Esophagus muscularis mucosa (tissue), 4 donors: ENCODE measurements around the gene DMD. TPM values are rescaled to one million over a fixed set of nuclear protein-coding genes. Genes with fewer than 3 reads are reported as not detected.

ENCODE experiments used
- DNase-seq: peaks from one replicate; pipeline ENCODE4 v3.0.0-alpha.2; 2017; ENCODE audit errors: extremely low spot score
- H3K27ac ChIP-seq, 4 donors: fragments of 200-600 bp; sonication (generic); replicated peaks in 1 of 4; 1 replicate in 3 of 4; 2 replicates in 1 of 4; pipeline ENCODE4 v1.5.1; 2016 to 2019; ENCODE audit warnings: mild to moderate bottlenecking in 1 of 4
- H3K27me3 ChIP-seq, 4 donors: fragments of 200-600 bp; sonication (generic); one replicate each; pipeline versions ENCODE4 v1.5.1 to v1.6.0; 2016 to 2019
- H3K36me3 ChIP-seq, 4 donors: fragments of 200-600 bp; sonication (generic); one replicate each; pipeline ENCODE4 v1.5.1; 2016 to 2019
- H3K4me1 ChIP-seq, 4 donors: fragments of 200-600 bp; sonication (generic); one replicate each; pipeline ENCODE4 v1.5.1; 2016 to 2019
- H3K4me3 ChIP-seq, 4 donors: fragments of 200-600 bp; sonication (generic); 1 replicate in 2 of 4; 2 replicates in 2 of 4; pipeline ENCODE4 v1.5.1; 2016 to 2019; ENCODE audit warnings: mild to moderate bottlenecking in 4 of 4, moderate library complexity in 1 of 4
- H3K9me3 ChIP-seq, 4 donors: fragments of 200-600 bp; sonication (generic); 1 replicate in 3 of 4; 2 replicates in 1 of 4; pipeline ENCODE4 v1.5.1; 2016 to 2019
- EP300 ChIP-seq: sonication (generic); formaldehyde crosslinking; IDR thresholded peaks from one replicate; pipeline ENCODE4 v1.6.1; 2017; ENCODE audit warnings: antibody characterized with exemption
- POLR2A ChIP-seq: fragments of 450-650 bp; IDR thresholded peaks from one replicate; pipeline ENCODE4 v1.6.1; 2017; ENCODE audit warnings: antibody characterized with exemption, moderate library complexity, mild to moderate bottlenecking, low read depth
- POLR2AphosphoS5 ChIP-seq, 2 donors: sonication (generic); formaldehyde crosslinking; IDR thresholded peaks; one replicate each; pipeline ENCODE4 v1.6.1; 2017; ENCODE audit warnings: antibody characterized with exemption in 2 of 2
- WGBS: methylation state at CpG from one replicate; pipeline ENCODE4 v1.1.5; 2018; 5-methylcytosine and 5-hydroxymethylcytosine counted together
- intact Hi-C: fragments of 100-400 bp; cut with DNase I; formaldehyde crosslinking; loops from one replicate; pipeline ENCODE4 v1.15.1; 2023
- total RNA-seq, 4 donors: library from RNA; depleted of rRNA; stranded (reverse); fragments of >200 nt; gene quantifications; one replicate each; pipeline versions ENCODE4 v1.1.0 to v1.2.1, GENCODE V29; 2016
- TF ChIP-seq, protein P1 (sequence below), 3 experiments: fragments of 200-600 bp in 2 of 3; fragments of 450-650 bp in 1 of 3; sonication (generic) in 2 of 3; IDR thresholded peaks; one replicate each; pipeline ENCODE4 v1.5.1; 2017 to 2019; ENCODE audit warnings: antibody characterized with exemption in 3 of 3, mild to moderate bottlenecking in 2 of 3, moderate library complexity in 1 of 3

The DMD gene
- total RNA-seq, 4 donors from 2014 or later, result 127 to 210 (median 188) TPM

DNA sequence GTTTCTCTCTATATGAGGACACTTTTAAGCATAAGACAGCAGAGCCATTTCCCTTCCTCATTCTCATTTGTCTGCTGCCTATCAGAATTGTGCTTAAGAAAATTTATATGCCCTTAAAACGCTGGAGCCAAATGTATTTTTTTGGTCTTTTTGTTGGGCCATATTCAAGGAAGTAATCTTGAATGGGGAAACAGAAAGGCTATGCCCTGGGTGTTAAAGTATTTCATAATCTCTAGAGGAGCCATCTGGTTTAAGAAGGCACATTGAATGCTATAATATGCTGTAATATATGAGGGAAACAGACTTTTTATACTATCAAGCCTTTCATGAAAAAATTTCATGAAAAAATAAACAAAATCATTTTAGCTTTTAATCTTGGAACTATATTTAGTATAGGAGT is 4.3 kb downstream of the DMD start:
- peak overlapping the region; percentile 27 to 56 (median 51) for H3K4me3 ChIP-seq
- intact Hi-C loops, result no loop called here

GRCh38 chrX:33205321-33205720 is 6.0 kb downstream of the DMD start:
- peak overlapping the region; percentile 27 to 56 (median 51) for H3K4me3 ChIP-seq
- DNase-seq, result no peak
- TF ChIP-seq, protein P1, sequence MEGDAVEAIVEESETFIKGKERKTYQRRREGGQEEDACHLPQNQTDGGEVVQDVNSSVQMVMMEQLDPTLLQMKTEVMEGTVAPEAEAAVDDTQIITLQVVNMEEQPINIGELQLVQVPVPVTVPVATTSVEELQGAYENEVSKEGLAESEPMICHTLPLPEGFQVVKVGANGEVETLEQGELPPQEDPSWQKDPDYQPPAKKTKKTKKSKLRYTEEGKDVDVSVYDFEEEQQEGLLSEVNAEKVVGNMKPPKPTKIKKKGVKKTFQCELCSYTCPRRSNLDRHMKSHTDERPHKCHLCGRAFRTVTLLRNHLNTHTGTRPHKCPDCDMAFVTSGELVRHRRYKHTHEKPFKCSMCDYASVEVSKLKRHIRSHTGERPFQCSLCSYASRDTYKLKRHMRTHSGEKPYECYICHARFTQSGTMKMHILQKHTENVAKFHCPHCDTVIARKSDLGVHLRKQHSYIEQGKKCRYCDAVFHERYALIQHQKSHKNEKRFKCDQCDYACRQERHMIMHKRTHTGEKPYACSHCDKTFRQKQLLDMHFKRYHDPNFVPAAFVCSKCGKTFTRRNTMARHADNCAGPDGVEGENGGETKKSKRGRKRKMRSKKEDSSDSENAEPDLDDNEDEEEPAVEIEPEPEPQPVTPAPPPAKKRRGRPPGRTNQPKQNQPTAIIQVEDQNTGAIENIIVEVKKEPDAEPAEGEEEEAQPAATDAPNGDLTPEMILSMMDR (IDR thresholded peaks at IDR 0.05), result no peak
- no peak for TF ChIP-seq EP300
- TF ChIP-seq POLR2A, result no peak
- TF ChIP-seq POLR2AphosphoS5 (IDR thresholded peaks at IDR 0.05), result no peak
- WGBS, result 28% methylated on average over 3 of the region's 3 CpGs
- H3K27ac ChIP-seq, result peak overlapping the region; percentile 43 to 82 (median 66)
- no peaks in the 10 kb centered on the region for H3K9me3 ChIP-seq
- intact Hi-C loops, result no loop called here
- no peaks in the 10 kb centered on the region for H3K27me3 ChIP-seq
- peaks cover 0 to 4% (median 0%) of the 10 kb centered on the region in 4 donors for H3K4me1 ChIP-seq
- H3K36me3 ChIP-seq, result no peaks in the 10 kb centered on the region

More for the DNA sequence above, 4.3 kb downstream of the DMD start:
- TF ChIP-seq POLR2AphosphoS5 (IDR thresholded peaks at IDR 0.05) (no peak), POLR2A (no peak), EP300 (no peak)
- TF ChIP-seq, protein P1 (IDR thresholded peaks at IDR 0.05), result no peak
- 18% methylated on average over 1 of the region's 1 CpG for WGBS
- Histone ChIP-seq H3K36me3 (no peaks in the 10 kb centered on the region), H3K9me3 (no peaks in the 10 kb centered on the region), H3K4me1 (peaks cover 0 to 5% (median under 1%) of the 10 kb centered on the region in 4 donors), H3K27ac (peak overlapping the region in 3 of 4 donors; percentile 63 to 82 (median 70)), H3K27me3 (no peaks in the 10 kb centered on the region)
- DNase-seq, result no peak

DNA sequence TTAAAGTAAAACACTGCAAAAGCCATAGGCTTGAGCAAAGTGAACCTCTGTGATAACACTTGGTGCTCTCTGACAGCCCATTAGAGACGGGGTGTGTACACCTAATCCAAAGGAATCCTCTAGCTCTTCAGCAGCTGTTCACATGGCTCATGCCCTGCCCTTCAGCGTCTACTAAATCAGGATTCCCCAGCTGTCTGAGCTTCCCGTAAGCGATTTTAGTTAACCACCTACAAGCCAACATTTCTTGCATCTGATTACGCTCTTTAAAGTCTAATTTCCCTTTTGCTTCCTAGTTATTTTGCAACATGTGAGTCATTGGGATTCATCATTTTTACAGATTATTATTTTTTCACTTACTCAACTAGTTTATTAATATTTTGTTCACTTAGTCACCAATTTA is 6.5 kb downstream of the DMD start:
- peak overlapping the region; percentile 27 to 56 (median 51) for H3K4me3 ChIP-seq
- H3K27ac ChIP-seq, result peak overlapping the region; percentile 43 to 82 (median 66)
- H3K9me3 ChIP-seq, result no peaks in the 10 kb centered on the region
- H3K36me3 ChIP-seq, result no peaks in the 10 kb centered on the region
- H3K27me3 ChIP-seq, result no peaks in the 10 kb centered on the region
- TF ChIP-seq, protein P1 (IDR thresholded peaks at IDR 0.05), result no peak
- peak in 1 of 2 donors; percentile 31 for TF ChIP-seq POLR2AphosphoS5 (IDR thresholded peaks at IDR 0.05)
- TF ChIP-seq EP300, result no peak
- TF ChIP-seq POLR2A, result no peak
- 45% methylated on average over 5 of the region's 5 CpGs for WGBS
- no peak for DNase-seq
- intact Hi-C loops, result no loop called here
- H3K4me1 ChIP-seq, result peaks cover 0 to 4% (median 0%) of the 10 kb centered on the region in 4 donors

DNA sequence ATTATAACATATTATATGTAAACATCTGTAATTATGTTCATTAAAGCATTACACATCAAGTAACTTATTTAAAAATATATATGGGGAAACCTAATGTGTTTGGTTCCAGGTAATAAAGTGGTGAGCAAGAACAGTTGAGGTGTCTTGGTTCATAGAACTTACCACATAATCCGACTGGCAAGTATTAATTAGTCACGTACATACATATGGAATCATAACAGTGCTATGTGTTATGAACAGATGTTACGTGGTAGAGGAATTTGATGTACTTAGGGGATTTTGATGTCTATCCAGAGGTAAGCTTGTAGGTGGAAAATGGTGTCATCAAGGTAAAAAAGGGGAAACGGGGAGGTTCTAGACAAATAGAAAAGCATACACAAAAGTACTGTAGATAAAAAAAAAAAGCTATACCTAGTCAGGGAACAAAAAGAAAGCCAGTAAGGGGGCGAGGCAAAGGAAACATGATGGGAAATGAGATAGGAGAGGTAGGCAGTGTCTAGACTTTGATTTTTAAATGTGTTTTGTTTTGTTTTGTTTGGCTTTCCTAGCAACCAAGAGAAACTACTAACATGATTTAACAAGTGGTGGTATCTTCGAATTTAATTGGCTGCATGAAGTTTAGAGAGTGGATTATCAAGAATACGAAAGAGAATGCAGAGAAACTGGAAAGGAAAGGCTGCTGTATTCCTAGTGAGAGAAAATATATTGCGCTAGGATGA is 12.6 kb downstream of the DMD start:
- intact Hi-C loops, result no loop called here
- no peak overlapping the region for H3K27ac ChIP-seq
- no peak overlapping the region for H3K4me3 ChIP-seq
- H3K9me3 ChIP-seq, result no peaks in the 10 kb centered on the region
- H3K36me3 ChIP-seq, result no peaks in the 10 kb centered on the region
- peaks cover 0 to 22% (median 3%) of the 10 kb centered on the region in 4 donors for H3K4me1 ChIP-seq
- no peak for DNase-seq
- no peaks in the 10 kb centered on the region for H3K27me3 ChIP-seq
- TF ChIP-seq POLR2A (no peak), POLR2AphosphoS5 (IDR thresholded peaks at IDR 0.05) (no peak), EP300 (no peak)
- TF ChIP-seq, protein P1 (IDR thresholded peaks at IDR 0.05), result no peak
- 59% methylated on average over 8 of the region's 8 CpGs for WGBS
